Mammary epithelial cell (primary cell): ENCODE data around the gene COLEC12.

Experiments used
- CTCF ChIP-seq, 2 donors: IDR thresholded peaks in 1 of 2; conservative IDR thresholded peaks in 1 of 2; 2 replicates each; pipeline ENCODE4 v1.5.1; 2011 to 2012; ENCODE audit warnings: inconsistent platforms in 2 of 2, low read length in 2 of 2, mild to moderate bottlenecking in 2 of 2, control low read depth in 1 of 2, low read depth in 1 of 2; ENCODE audit not compliant: insufficient read depth in 1 of 2; ENCODE audit errors: extremely low read depth in 1 of 2
- EZH2 ChIP-seq: IDR thresholded peaks from 2 replicates; pipeline ENCODE4 v1.6.1; 2012; ENCODE audit warnings: low read length, inconsistent platforms, borderline replicate concordance

GRCh38 chr18:332007-332406 is 168.5 kb downstream of the COLEC12 start:
- no peak for TF ChIP-seq CTCF (conservative IDR thresholded peaks at IDR 0.05 in 1 of 2, IDR thresholded peaks at IDR 0.05 in 1 of 2; ENCODE audit: extremely low read depth in 1 of 2, insufficient read depth in 1 of 2, low read depth in 1 of 2, low read length in 2 of 2)
- TF ChIP-seq EZH2, result no peak
